ENCODE results near the gene TLE4.

TLE4 gene

GRCh38 chr9:79658926-79659325, 87.2 kb downstream of the TLE4 start:
- H2AK5ac ChIP-seq (ENCODE audit: low read length, severe bottlenecking) = no peak overlapping the region
- H2BK120ac ChIP-seq (ENCODE audit: low read depth, low read length) = no peak overlapping the region
- H3K9me3 ChIP-seq (ENCODE audit: control insufficient read depth, low read length) = no peaks in the 10 kb centered on the region
- no peak for DNase-seq
- no peak overlapping the region for H2BK15ac ChIP-seq (ENCODE audit: low read depth, poor library complexity, severe bottlenecking)
- 89% methylated on average over 3 of the region's 3 CpGs for WGBS
- H3K9ac ChIP-seq (ENCODE audit: low read length) = no peak overlapping the region
- H4K91ac ChIP-seq (ENCODE audit: low read length) = no peak overlapping the region
- no peak overlapping the region for H2AFZ ChIP-seq (ENCODE audit: low read depth, low read length)
- H3K36me3 ChIP-seq (ENCODE audit: control insufficient read depth in 1 of 2, insufficient read depth in 2 of 2, low read depth in 1 of 2, low read length in 2 of 2) = peaks cover 0 to 5% of the 10 kb centered on the region in 2 experiments
- H3K4ac ChIP-seq (ENCODE audit: low read depth in 1 of 2, low read length in 2 of 2) = no peak overlapping the region
- no peak overlapping the region for H3K18ac ChIP-seq (ENCODE audit: low read depth in 1 of 2, low read length in 2 of 2)
- H4K8ac ChIP-seq (ENCODE audit: low read length) = no peak overlapping the region
- H2BK5ac ChIP-seq (ENCODE audit: low read depth, low read length, poor library complexity, severe bottlenecking) = no peak overlapping the region
- no peak overlapping the region for H3K4me2 ChIP-seq (ENCODE audit: low read length, poor library complexity, severe bottlenecking)
- no peak overlapping the region for H3K4me3 ChIP-seq (ENCODE audit: insufficient read depth in 1 of 2, low read depth in 1 of 2, low read length in 2 of 2)
- H2BK12ac ChIP-seq (ENCODE audit: low read length in 2 of 2) = no peak overlapping the region
- H3K14ac ChIP-seq (ENCODE audit: low read length in 2 of 2) = no peak overlapping the region
- H3K79me1 ChIP-seq (replicated peaks; ENCODE audit: low read length, poor library complexity, severe bottlenecking) = peaks cover 15% of the 10 kb centered on the region
- no peak overlapping the region for H3K27ac ChIP-seq (ENCODE audit: low read length, poor library complexity, severe bottlenecking)
- H3K4me1 ChIP-seq (ENCODE audit: control insufficient read depth, insufficient read depth, low read depth, low read length) = peaks cover 3% of the 10 kb centered on the region
- H3K23ac ChIP-seq (ENCODE audit: low read length in 2 of 2) = peak overlapping the region in 1 of 2 experiments; percentile 60
- no peaks in the 10 kb centered on the region for H3K27me3 ChIP-seq (ENCODE audit: control insufficient read depth in 1 of 2, insufficient read depth in 1 of 2, low read length in 2 of 2)

- Histone ChIP-seq H3K36me3 (ENCODE audit: control insufficient read depth in 1 of 2, insufficient read depth in 2 of 2, low read depth in 1 of 2, low read length in 2 of 2) (peaks cover 0 to 5% of the 10 kb centered on the region in 2 experiments), H3K4me3 (ENCODE audit: insufficient read depth in 1 of 2, low read depth in 1 of 2, low read length in 2 of 2) (no peak overlapping the region), H4K91ac (ENCODE audit: low read length) (no peak overlapping the region), H3K14ac (ENCODE audit: low read length in 2 of 2) (no peak overlapping the region), H3K9me3 (ENCODE audit: control insufficient read depth, low read length) (no peaks in the 10 kb centered on the region), H3K27me3 (ENCODE audit: control insufficient read depth in 1 of 2, insufficient read depth in 1 of 2, low read length in 2 of 2) (no peaks in the 10 kb centered on the region), H2AFZ (ENCODE audit: low read depth, low read length) (no peak overlapping the region), H2AK5ac (ENCODE audit: low read length, severe bottlenecking) (no peak overlapping the region), H3K18ac (ENCODE audit: low read depth in 1 of 2, low read length in 2 of 2) (no peak overlapping the region), H4K8ac (ENCODE audit: low read length) (no peak overlapping the region), H3K4ac (ENCODE audit: low read depth in 1 of 2, low read length in 2 of 2) (no peak overlapping the region), H3K23ac (ENCODE audit: low read length in 2 of 2) (no peak overlapping the region), H3K4me1 (ENCODE audit: control insufficient read depth, insufficient read depth, low read depth, low read length) (peaks cover 3% of the 10 kb centered on the region), H2BK120ac (ENCODE audit: low read depth, low read length) (no peak overlapping the region), H2BK12ac (ENCODE audit: low read length in 2 of 2) (no peak overlapping the region), H3K4me2 (ENCODE audit: low read length, poor library complexity, severe bottlenecking) (no peak overlapping the region), H3K9ac (ENCODE audit: low read length) (no peak overlapping the region), H2BK5ac (ENCODE audit: low read depth, low read length, poor library complexity, severe bottlenecking) (no peak overlapping the region), H3K79me1 (replicated peaks; ENCODE audit: low read length, poor library complexity, severe bottlenecking) (peaks cover 19% of the 10 kb centered on the region), H3K27ac (ENCODE audit: low read length, poor library complexity, severe bottlenecking) (no peak overlapping the region), H2BK15ac (ENCODE audit: low read depth, poor library complexity, severe bottlenecking) (no peak overlapping the region)
- WGBS = 82% methylated on average over 3 of the region's 7 CpGs
- no peak for DNase-seq
These were observed 88.8 kb downstream of the TLE4 start for GRCh38 chr9:79660615-79661014.

GRCh38 chr9:79661279-79661678, 89.5 kb downstream of the TLE4 start:
- H3K9me3 ChIP-seq (ENCODE audit: control insufficient read depth, low read length) = no peaks in the 10 kb centered on the region
- H3K9ac ChIP-seq (ENCODE audit: low read length) = no peak overlapping the region
- H3K4ac ChIP-seq (ENCODE audit: low read depth in 1 of 2, low read length in 2 of 2) = no peak overlapping the region
- H4K91ac ChIP-seq (ENCODE audit: low read length) = no peak overlapping the region
- DNase-seq = no peak
- no peak overlapping the region for H4K8ac ChIP-seq (ENCODE audit: low read length)
- H3K23ac ChIP-seq (ENCODE audit: low read length in 2 of 2) = no peak overlapping the region
- H2BK5ac ChIP-seq (ENCODE audit: low read depth, low read length, poor library complexity, severe bottlenecking) = no peak overlapping the region
- no peak overlapping the region for H3K18ac ChIP-seq (ENCODE audit: low read depth in 1 of 2, low read length in 2 of 2)
- H3K27ac ChIP-seq (ENCODE audit: low read length, poor library complexity, severe bottlenecking) = no peak overlapping the region
- H3K14ac ChIP-seq (ENCODE audit: low read length in 2 of 2) = no peak overlapping the region
- 96% methylated on average over 2 of the region's 2 CpGs for WGBS
- H3K36me3 ChIP-seq (ENCODE audit: control insufficient read depth in 1 of 2, insufficient read depth in 2 of 2, low read depth in 1 of 2, low read length in 2 of 2) = peaks cover 0 to 5% of the 10 kb centered on the region in 2 experiments
- peaks cover 17% of the 10 kb centered on the region for H3K79me1 ChIP-seq (replicated peaks; ENCODE audit: low read length, poor library complexity, severe bottlenecking)
- H3K27me3 ChIP-seq (ENCODE audit: control insufficient read depth in 1 of 2, insufficient read depth in 1 of 2, low read length in 2 of 2) = no peaks in the 10 kb centered on the region
- no peak overlapping the region for H2BK120ac ChIP-seq (ENCODE audit: low read depth, low read length)
- peaks cover 3% of the 10 kb centered on the region for H3K4me1 ChIP-seq (ENCODE audit: control insufficient read depth, insufficient read depth, low read depth, low read length)
- H2AFZ ChIP-seq (ENCODE audit: low read depth, low read length) = no peak overlapping the region
- no peak overlapping the region for H3K4me3 ChIP-seq (ENCODE audit: insufficient read depth in 1 of 2, low read depth in 1 of 2, low read length in 2 of 2)
- no peak overlapping the region for H2AK5ac ChIP-seq (ENCODE audit: low read length, severe bottlenecking)
- no peak overlapping the region for H3K4me2 ChIP-seq (ENCODE audit: low read length, poor library complexity, severe bottlenecking)
- no peak overlapping the region for H2BK12ac ChIP-seq (ENCODE audit: low read length in 2 of 2)
- H2BK15ac ChIP-seq (ENCODE audit: low read depth, poor library complexity, severe bottlenecking) = no peak overlapping the region

GRCh38 chr9:79661886-79662536, 90.2 kb downstream of the TLE4 start:
- Histone ChIP-seq H2AK5ac (ENCODE audit: low read length, severe bottlenecking) (no peak overlapping the region), H3K4me3 (ENCODE audit: insufficient read depth in 1 of 2, low read depth in 1 of 2, low read length in 2 of 2) (no peak overlapping the region), H3K79me1 (replicated peaks; ENCODE audit: low read length, poor library complexity, severe bottlenecking) (peaks cover 17% of the 10 kb centered on the region), H3K23ac (ENCODE audit: low read length in 2 of 2) (no peak overlapping the region), H3K9ac (ENCODE audit: low read length) (peak overlapping the region; percentile 77), H2BK15ac (ENCODE audit: low read depth, poor library complexity, severe bottlenecking) (no peak overlapping the region), H3K4me1 (ENCODE audit: control insufficient read depth, insufficient read depth, low read depth, low read length) (peaks cover 3% of the 10 kb centered on the region), H3K27ac (ENCODE audit: low read length, poor library complexity, severe bottlenecking) (no peak overlapping the region), H3K4me2 (ENCODE audit: low read length, poor library complexity, severe bottlenecking) (no peak overlapping the region), H3K14ac (ENCODE audit: low read length in 2 of 2) (peak overlapping the region in 1 of 2 experiments; percentile 42), H3K9me3 (ENCODE audit: control insufficient read depth, low read length) (no peaks in the 10 kb centered on the region), H2BK5ac (ENCODE audit: low read depth, low read length, poor library complexity, severe bottlenecking) (no peak overlapping the region), H3K18ac (ENCODE audit: low read depth in 1 of 2, low read length in 2 of 2) (no peak overlapping the region), H2BK12ac (ENCODE audit: low read length in 2 of 2) (peak overlapping the region in 1 of 2 experiments; percentile 24), H4K91ac (ENCODE audit: low read length) (no peak overlapping the region), H4K8ac (ENCODE audit: low read length) (no peak overlapping the region), H3K4ac (ENCODE audit: low read depth in 1 of 2, low read length in 2 of 2) (no peak overlapping the region), H2BK120ac (ENCODE audit: low read depth, low read length) (no peak overlapping the region), H3K27me3 (ENCODE audit: control insufficient read depth in 1 of 2, insufficient read depth in 1 of 2, low read length in 2 of 2) (no peaks in the 10 kb centered on the region), H2AFZ (ENCODE audit: low read depth, low read length) (no peak overlapping the region), H3K36me3 (ENCODE audit: control insufficient read depth in 1 of 2, insufficient read depth in 2 of 2, low read depth in 1 of 2, low read length in 2 of 2) (peaks cover 0 to 6% of the 10 kb centered on the region in 2 experiments)
- DNase-seq = no peak
- 76% methylated on average over 4 of the region's 5 CpGs for WGBS
